ENCODE results near the gene TBC1D17. TPM values are rescaled to one million over a fixed set of nuclear protein-coding genes. Genes with fewer than 3 reads are reported as not detected.

TBC1D17 gene
- total RNA-seq, 2 donors from 2014 or later, result 20.4 to 27.5 TPM

DNA sequence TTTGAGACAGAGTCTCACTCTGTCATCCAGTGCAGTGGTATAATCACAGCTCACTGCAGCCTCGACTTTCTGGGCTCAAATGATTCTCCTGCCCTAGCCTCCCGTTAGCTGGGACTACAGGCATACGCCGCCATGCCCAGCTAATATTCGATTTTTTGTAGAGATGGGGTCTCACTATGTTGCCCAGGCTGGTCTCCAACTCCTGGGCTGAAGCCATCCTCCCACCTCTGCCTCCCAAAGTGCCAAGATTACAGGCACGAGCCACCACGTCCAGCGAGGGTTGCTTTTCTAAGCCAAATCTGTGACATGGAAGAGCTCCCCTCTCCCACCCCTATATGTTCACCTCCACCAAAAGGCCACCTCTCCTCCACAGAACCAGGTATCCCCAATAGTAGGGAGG, 40.6 kb downstream of the TBC1D17 start:
- DNase-seq (ENCODE audit: low spot score), result no peak
- no peak overlapping the region for H3K4me3 ChIP-seq
- peaks cover 8% of the 10 kb centered on the region for H3K36me3 ChIP-seq
- no peak overlapping the region for H3K27ac ChIP-seq
- TF ChIP-seq, protein P1, sequence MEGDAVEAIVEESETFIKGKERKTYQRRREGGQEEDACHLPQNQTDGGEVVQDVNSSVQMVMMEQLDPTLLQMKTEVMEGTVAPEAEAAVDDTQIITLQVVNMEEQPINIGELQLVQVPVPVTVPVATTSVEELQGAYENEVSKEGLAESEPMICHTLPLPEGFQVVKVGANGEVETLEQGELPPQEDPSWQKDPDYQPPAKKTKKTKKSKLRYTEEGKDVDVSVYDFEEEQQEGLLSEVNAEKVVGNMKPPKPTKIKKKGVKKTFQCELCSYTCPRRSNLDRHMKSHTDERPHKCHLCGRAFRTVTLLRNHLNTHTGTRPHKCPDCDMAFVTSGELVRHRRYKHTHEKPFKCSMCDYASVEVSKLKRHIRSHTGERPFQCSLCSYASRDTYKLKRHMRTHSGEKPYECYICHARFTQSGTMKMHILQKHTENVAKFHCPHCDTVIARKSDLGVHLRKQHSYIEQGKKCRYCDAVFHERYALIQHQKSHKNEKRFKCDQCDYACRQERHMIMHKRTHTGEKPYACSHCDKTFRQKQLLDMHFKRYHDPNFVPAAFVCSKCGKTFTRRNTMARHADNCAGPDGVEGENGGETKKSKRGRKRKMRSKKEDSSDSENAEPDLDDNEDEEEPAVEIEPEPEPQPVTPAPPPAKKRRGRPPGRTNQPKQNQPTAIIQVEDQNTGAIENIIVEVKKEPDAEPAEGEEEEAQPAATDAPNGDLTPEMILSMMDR (IDR thresholded peaks at IDR 0.05), result no peak
- peaks cover 0 to 3% of the 10 kb centered on the region in 2 donors for H3K4me1 ChIP-seq
- H3K27me3 ChIP-seq, result no peaks in the 10 kb centered on the region
- no peaks in the 10 kb centered on the region for H3K9me3 ChIP-seq

DNA sequence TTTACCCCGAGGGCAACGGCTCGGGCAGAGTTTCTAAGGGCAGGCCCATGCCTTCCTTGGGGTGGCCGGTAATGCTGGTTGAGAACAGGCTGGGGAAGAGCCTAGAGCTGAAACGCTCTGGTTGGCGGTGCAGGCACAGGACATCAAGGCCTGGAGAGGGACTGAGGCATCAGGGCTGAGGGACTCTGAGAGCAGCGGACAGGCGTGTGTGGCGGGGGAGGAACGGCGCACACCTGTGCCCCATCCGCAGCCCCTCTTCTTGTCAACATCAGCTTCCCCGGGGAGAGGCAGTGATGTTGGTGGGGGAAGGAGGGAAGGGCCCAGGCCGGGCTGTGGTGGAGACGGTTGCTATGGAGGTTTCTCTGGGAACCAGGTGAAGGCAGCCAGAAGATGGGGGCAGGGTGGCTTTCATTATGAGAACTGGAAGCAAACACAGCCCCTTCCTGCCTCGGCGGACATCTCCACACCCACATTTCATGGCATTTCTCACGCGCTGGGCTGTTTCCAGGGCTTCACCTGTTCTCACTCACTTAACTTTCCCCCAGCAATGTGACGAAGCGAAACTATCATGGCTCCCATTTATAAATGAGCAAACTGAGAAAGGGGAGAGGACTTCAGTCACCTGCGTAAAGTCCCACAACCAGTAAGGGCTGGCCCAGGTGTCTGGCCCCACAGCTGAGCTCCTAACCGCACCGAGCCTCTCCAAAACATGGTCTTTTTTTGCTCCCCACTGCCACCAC, 43.3 kb downstream of the TBC1D17 start:
- peaks cover 0 to 18% of the 10 kb centered on the region in 2 donors for H3K4me1 ChIP-seq
- TF ChIP-seq, protein P1 (IDR thresholded peaks at IDR 0.05), result no peak
- H3K27me3 ChIP-seq, result no peaks in the 10 kb centered on the region
- peaks cover 13% of the 10 kb centered on the region for H3K36me3 ChIP-seq
- no peaks in the 10 kb centered on the region for H3K9me3 ChIP-seq
- H3K27ac ChIP-seq, result no peak overlapping the region
- no peak for DNase-seq (ENCODE audit: low spot score)
- H3K4me3 ChIP-seq, result no peak overlapping the region

DNA sequence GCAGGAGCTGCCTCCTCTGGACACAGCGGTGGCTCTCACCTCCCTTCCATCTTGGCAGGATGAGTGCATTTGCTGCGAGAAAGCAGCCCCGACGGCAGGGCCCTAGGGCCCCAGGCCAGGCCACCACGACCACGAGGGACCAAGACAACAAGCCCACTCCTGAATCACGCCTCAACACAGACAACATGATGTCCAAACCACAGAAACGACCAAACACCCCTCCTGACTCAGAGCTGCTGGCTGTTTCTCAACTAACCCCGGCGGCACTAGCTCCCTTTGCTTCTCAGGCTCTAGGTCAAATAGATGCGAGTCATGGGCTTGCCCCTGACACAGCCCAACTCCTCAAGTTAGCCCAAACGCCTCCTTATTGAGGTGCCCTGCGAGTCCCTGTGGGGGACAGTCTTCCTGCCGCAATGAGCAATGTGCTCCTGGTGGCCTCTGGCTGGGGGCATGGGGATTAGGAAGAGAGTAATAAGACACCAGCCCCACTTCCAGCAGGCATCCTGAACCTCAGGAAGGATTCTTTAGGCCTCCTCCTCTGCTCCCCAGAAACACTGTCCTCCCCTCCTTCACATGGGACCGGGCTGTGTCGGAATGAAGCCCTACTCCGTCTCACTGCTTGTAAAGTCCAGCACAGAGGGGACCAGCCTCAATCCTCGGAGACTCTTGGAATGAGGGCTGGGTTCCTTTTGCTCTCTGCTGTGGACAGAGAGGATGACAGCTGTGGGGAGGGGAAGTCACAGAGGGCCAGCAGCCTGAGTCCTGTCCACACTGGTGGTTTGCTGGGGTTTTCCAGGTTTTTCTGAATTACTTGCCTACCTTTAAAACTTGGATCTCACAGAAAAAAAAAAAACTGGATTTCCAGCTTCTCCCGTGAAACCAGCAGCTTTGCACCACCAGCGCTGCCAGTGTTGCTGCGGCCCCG, 44.6 kb downstream of the TBC1D17 start:
- no peak for DNase-seq (ENCODE audit: low spot score)
- no peaks in the 10 kb centered on the region for H3K9me3 ChIP-seq
- no peak overlapping the region for H3K4me3 ChIP-seq
- H3K27ac ChIP-seq, result no peak overlapping the region
- TF ChIP-seq, protein P1 (IDR thresholded peaks at IDR 0.05), result no peak
- H3K4me1 ChIP-seq, result peaks cover 0 to 21% of the 10 kb centered on the region in 2 donors
- H3K27me3 ChIP-seq, result no peaks in the 10 kb centered on the region
- peaks cover 16% of the 10 kb centered on the region for H3K36me3 ChIP-seq

DNA sequence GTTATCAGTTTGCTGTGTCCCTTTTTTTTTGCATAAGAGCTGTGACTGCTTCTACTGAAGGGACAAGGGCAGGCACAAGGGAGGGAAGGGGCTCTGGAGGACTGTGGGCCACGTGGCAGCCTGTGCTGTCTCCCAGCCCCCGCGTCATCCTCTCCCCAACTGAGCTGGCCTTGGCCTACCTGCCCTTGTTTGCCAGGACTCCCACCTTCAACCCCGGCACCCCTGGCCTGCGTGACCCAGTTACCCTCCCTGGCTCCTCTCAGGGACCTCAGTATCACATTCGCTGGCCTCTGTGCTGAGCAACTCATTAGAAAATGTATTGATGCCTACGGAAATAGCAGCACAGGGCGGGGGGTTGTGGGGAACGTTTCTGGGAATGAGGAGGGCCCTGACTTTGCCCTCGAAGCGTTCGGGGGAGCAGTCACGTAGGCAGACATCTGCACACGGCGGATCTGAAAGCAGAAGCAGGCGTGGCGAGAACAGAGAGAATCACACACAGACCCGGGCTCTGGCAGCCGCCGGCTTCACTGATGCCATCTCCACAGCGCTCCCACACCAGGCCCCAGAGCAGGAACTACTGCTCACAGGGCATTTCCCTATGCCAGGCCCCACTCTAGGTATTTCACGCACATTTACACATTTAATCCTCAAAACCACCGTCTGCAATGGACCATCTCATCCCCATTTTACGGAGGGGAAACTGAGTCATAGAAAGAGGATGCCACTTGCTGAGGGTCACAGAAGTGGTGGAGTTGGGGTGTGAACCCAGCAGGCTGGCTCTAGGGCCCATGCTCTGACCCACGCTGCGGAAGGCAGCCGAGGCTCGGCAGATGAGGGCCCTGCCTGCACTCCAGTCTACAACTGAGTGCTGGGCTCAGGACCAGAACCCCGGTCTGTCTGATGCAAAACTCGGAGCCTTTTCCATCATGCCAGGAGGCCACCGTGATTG, 45.8 kb downstream of the TBC1D17 start:
- no peak for DNase-seq (ENCODE audit: low spot score)
- Histone ChIP-seq H3K27me3 (no peaks in the 10 kb centered on the region), H3K27ac (no peak overlapping the region), H3K9me3 (no peaks in the 10 kb centered on the region), H3K4me1 (peaks cover 0 to 29% of the 10 kb centered on the region in 2 donors), H3K36me3 (peaks cover 20% of the 10 kb centered on the region), H3K4me3 (no peak overlapping the region)
- TF ChIP-seq, protein P1 (IDR thresholded peaks at IDR 0.05), result no peak

Data from right atrium auricular region (tissue), 2 donors.